Left ventricle myocardium inferior (tissue), 1 donor: ENCODE measurements around the gene OGT. TPM values are rescaled to one million over a fixed set of nuclear protein-coding genes. Genes with fewer than 3 reads are reported as not detected.

Experiments
- DNase-seq: peaks from one replicate; pipeline ENCODE4 v3.0.0-alpha.2; 2020
- H3K27ac ChIP-seq: fragments of 200-600 bp; replicated peaks from 2 replicates; pipeline ENCODE4 v1.8.0; 2021
- H3K27me3 ChIP-seq: fragments of 200-600 bp; 2 replicates; pipeline ENCODE4 v1.8.0; 2021; ENCODE audit warnings: low read depth
- H3K36me3 ChIP-seq: fragments of 200-600 bp; 2 replicates; pipeline ENCODE4 v1.8.0; 2021
- H3K4me1 ChIP-seq: fragments of 200-600 bp; 2 replicates; pipeline ENCODE4 v1.8.0; 2021
- H3K4me3 ChIP-seq: fragments of 200-600 bp; 2 replicates; pipeline ENCODE4 v1.8.0; 2021; ENCODE audit warnings: mild to moderate bottlenecking, moderate library complexity
- H3K9me3 ChIP-seq: fragments of 200-600 bp; replicated peaks from 2 replicates; pipeline ENCODE4 v1.8.0; 2021
- intact Hi-C: fragments of 100-400 bp; cut with micrococcal nuclease; formaldehyde crosslinking; loops from one replicate; pipeline ENCODE4 v1.11.0; 2022
- total RNA-seq: library from RNA; stranded (reverse); fragmentation: NEBNext Ultra II Directional; extraction: Animal tissue kit (Norgen Biotek cat#: 25700); gene quantifications from one replicate; pipeline ENCODE4 v1.2.1, GENCODE V29; 2021
- TF ChIP-seq, protein P1 (sequence below): fragments of 200-600 bp; IDR thresholded peaks from 2 replicates; pipeline ENCODE4 v1.8.0; 2021; ENCODE audit warnings: antibody characterized with exemption, mild to moderate bottlenecking, borderline replicate concordance
- donor health status: DM: no; HTN: yes; CAD: no; lungs with severe emphysema.

OGT gene
- total RNA-seq, 1 donor from 2014 or later = 83.8 TPM

DNA sequence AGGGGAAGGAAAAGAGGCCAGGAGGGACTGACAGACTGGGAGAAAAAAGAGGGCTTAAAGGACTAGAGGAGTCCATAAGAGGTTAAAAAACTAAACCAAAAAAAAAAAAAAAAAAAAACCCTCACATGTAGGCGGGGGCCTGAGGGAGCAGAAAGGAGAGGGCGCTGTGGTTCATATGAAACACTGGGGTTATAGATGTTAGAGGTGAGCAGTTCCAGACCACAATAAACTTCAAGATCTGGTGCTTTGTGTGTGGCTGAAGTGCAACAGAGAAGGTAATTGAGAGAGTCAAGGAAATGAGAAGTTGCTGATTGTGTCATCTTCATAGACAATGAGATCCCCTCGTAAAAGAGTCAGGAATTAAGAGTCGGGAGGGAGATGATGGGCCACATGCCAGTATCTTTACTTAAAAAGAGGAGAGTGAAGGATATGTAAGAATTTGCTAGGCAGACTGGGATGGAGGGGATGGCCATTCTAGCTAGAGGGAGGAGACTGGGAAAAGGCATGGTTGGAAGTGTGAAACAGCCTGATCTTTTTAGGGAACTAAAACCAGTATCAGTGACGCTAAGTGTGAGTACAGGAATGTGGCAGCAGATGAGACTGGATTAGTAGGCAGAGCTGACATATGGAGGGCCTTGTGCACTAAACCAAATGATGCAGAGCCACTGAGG lies 18.4 kb upstream of the OGT start:
- Histone ChIP-seq H3K27ac (peak overlapping the region; percentile 84), H3K4me3 (no peak overlapping the region), H3K4me1 (no peaks in the 10 kb centered on the region), H3K27me3 (no peaks in the 10 kb centered on the region), H3K9me3 (no peaks in the 10 kb centered on the region), H3K36me3 (no peaks in the 10 kb centered on the region)
- TF ChIP-seq, protein P1, sequence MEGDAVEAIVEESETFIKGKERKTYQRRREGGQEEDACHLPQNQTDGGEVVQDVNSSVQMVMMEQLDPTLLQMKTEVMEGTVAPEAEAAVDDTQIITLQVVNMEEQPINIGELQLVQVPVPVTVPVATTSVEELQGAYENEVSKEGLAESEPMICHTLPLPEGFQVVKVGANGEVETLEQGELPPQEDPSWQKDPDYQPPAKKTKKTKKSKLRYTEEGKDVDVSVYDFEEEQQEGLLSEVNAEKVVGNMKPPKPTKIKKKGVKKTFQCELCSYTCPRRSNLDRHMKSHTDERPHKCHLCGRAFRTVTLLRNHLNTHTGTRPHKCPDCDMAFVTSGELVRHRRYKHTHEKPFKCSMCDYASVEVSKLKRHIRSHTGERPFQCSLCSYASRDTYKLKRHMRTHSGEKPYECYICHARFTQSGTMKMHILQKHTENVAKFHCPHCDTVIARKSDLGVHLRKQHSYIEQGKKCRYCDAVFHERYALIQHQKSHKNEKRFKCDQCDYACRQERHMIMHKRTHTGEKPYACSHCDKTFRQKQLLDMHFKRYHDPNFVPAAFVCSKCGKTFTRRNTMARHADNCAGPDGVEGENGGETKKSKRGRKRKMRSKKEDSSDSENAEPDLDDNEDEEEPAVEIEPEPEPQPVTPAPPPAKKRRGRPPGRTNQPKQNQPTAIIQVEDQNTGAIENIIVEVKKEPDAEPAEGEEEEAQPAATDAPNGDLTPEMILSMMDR = no peak
- no peak for DNase-seq
- intact Hi-C loops = no loop called here

DNA sequence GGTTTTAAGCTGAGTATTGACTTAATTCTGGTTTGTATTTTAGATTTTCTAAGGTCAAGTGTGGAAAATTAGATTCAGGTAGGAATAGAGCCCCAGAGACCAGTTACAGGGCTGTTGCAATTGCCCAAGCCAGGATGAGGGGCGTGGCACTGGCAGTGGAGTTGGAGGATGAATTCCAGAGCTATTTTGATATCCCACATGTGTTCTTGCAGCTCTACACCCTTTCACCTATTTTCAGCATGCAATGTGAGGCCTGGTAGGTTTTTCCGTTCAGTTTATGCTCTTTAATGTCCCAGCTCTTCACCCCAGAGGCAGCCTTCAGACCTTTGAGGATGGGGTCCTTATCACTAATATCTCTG lies 17.9 kb upstream of the OGT start:
- no peaks in the 10 kb centered on the region for H3K36me3 ChIP-seq
- intact Hi-C loops = no loop called here
- DNase-seq = peak; percentile 33
- no peak overlapping the region for H3K4me3 ChIP-seq
- H3K27me3 ChIP-seq = no peaks in the 10 kb centered on the region
- H3K9me3 ChIP-seq = no peaks in the 10 kb centered on the region
- peak overlapping the region; percentile 84 for H3K27ac ChIP-seq
- H3K4me1 ChIP-seq = no peaks in the 10 kb centered on the region
- TF ChIP-seq, protein P1 = no peak

DNA sequence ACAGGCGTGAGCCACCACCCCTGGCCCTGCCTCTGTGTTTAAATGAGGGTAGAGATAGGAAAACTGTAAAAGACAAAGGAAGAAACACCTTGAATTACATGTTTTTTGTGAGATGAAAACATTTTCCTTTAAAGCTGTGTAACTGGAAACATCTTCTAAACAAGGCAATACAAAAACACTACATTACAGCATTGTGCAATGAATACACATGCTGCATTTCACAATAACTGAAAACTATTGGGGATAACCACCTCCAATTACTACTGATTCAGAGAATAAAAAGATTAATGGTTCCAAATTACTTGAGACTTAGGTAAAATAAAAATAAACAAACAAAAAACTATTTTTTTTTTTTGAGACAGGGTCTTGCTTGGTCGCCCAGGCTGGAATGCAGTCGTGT lies 7.6 kb upstream of the OGT start:
- no peaks in the 10 kb centered on the region for H3K36me3 ChIP-seq
- H3K27ac ChIP-seq = no peak overlapping the region
- TF ChIP-seq, protein P1 = no peak
- H3K4me3 ChIP-seq = no peak overlapping the region
- no peaks in the 10 kb centered on the region for H3K9me3 ChIP-seq
- intact Hi-C loops = no loop called here
- no peaks in the 10 kb centered on the region for H3K27me3 ChIP-seq
- DNase-seq = no peak
- no peaks in the 10 kb centered on the region for H3K4me1 ChIP-seq

DNA sequence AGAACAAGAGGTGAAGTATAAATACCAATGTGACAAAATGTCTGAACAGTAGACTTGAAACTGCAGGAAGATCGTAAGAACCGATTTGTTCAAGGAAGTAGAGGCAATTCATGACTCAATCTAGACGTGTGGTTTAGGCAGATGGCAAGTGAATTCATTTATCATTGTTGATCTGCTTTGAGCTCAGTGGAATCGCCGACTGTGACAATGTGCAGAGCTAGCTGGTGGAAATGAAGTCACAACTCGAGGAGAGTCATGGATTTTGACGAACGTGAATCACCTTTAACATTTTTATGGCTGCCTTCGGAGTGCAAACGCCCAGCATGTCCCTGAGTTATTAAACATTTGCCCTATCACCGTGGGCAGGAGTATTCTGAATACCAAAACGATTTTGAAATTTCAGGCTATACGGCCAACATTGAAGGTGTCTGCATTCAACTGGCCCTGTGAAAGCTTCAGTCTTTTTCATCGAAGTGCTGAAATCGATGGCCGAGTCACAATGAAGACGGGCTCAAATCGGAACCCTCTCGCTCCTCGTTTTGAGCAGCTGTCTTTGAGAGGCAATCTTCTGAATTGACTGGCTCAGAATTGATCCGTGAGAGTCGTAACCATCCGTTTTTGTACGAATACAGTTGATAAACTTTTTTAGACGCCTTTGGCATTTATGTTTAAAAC lies 689 bp upstream of the OGT start:
- Histone ChIP-seq H3K9me3 (no peaks in the 10 kb centered on the region), H3K36me3 (no peaks in the 10 kb centered on the region), H3K27me3 (no peaks in the 10 kb centered on the region), H3K27ac (peak overlapping the region; percentile 94), H3K4me3 (peak overlapping the region; percentile 83), H3K4me1 (peaks cover 15% of the 10 kb centered on the region)
- DNase-seq = no peak
- TF ChIP-seq, protein P1 = no peak
- intact Hi-C loops = no loop called here

DNA sequence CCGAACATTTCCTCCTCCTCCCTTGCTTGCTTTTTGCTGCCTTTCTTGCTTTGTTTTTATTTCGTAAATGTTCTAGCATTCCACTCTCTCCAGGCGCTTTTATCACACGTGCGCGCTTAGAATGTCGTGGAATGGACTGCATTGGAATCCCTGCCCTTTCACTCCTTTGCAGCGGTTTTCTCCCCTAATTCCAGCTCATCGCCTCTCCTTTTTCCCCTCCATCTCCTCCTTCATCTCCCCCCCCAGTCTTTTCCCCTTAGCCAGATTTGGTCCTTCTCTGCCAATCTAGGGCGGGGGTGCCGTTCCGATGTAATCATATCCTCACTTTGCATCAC lies 579 bp downstream of the OGT start:
- Histone ChIP-seq H3K27me3 (no peaks in the 10 kb centered on the region), H3K9me3 (no peaks in the 10 kb centered on the region), H3K27ac (peak overlapping the region; percentile 94), H3K4me3 (peak overlapping the region; percentile 83), H3K36me3 (peaks cover 11% of the 10 kb centered on the region), H3K4me1 (peaks cover 28% of the 10 kb centered on the region)
- TF ChIP-seq, protein P1 = no peak
- intact Hi-C loops = no loop called here
- DNase-seq = no peak
